Osteoblast (primary cell): ENCODE data around the gene NTHL1. TPM values are rescaled to one million over a fixed set of nuclear protein-coding genes. Genes with fewer than 3 reads are reported as not detected.

ENCODE experiments used
- DNase-seq: peaks from one replicate; pipeline ENCODE4 v3.0.0; 2011; ENCODE audit warnings: low spot score, mixed read lengths; ENCODE audit not compliant: insufficient read length; ENCODE audit errors: missing footprints
- H2AFZ ChIP-seq: 2 replicates; pipeline ENCODE4 v1.6.0; 2011; ENCODE audit warnings: mild to moderate bottlenecking, low read length
- H3K27ac ChIP-seq: 2 replicates; pipeline ENCODE4 v1.5.1; 2011; ENCODE audit warnings: mild to moderate bottlenecking, low read depth, low read length, moderate library complexity
- H3K27me3 ChIP-seq: 2 replicates; pipeline ENCODE4 v1.6.0; 2012; ENCODE audit warnings: mild to moderate bottlenecking, control low read depth, inconsistent platforms, low read length, moderate library complexity; ENCODE audit not compliant: insufficient read depth
- H3K36me3 ChIP-seq: 2 replicates; pipeline ENCODE4 v1.5.1; 2011; ENCODE audit warnings: mild to moderate bottlenecking, low read length, control low read depth, moderate library complexity; ENCODE audit not compliant: insufficient read depth
- H3K4me1 ChIP-seq: 2 replicates; pipeline ENCODE4 v1.5.1; 2011; ENCODE audit warnings: mild to moderate bottlenecking, low read length, control low read depth, moderate library complexity; ENCODE audit not compliant: insufficient read depth
- H3K4me2 ChIP-seq: 2 replicates; pipeline ENCODE4 v1.6.0; 2011; ENCODE audit warnings: mild to moderate bottlenecking, low read length; ENCODE audit not compliant: insufficient read depth
- H3K4me3 ChIP-seq: fragments of 200-600 bp; sonication (generic); 3 replicates; pipeline ENCODE4 v1.5.1; 2012; ENCODE audit warnings: mild to moderate bottlenecking, low read length, inconsistent platforms; ENCODE audit not compliant: insufficient read depth
- H3K79me2 ChIP-seq: 2 replicates; pipeline ENCODE4 v1.6.0; 2012; ENCODE audit warnings: mild to moderate bottlenecking, low read length, control low read depth, inconsistent platforms; ENCODE audit not compliant: insufficient read depth
- H3K9me3 ChIP-seq: 2 replicates; pipeline ENCODE4 v1.5.1; 2011; ENCODE audit warnings: low read depth, low read length, control low read depth
- H4K20me1 ChIP-seq: 2 replicates; pipeline ENCODE4 v1.6.0; 2012; ENCODE audit warnings: mild to moderate bottlenecking, low read length, control low read depth; ENCODE audit not compliant: insufficient read depth
- total RNA-seq: library from RNA; depleted of rRNA; stranded (reverse); fragments of >200 nt; gene quantifications from 2 replicates; pipeline ENCODE4 v1.2.3, GENCODE V29; 2012
- TF ChIP-seq, protein P1 (sequence below): IDR thresholded peaks from 2 replicates; pipeline ENCODE4 v1.5.1; 2011; ENCODE audit warnings: mild to moderate bottlenecking, low read depth, low read length, moderate library complexity; ENCODE audit errors: extremely low read depth

The NTHL1 gene
- total RNA-seq, 1 donor: 22.8 TPM

- TF ChIP-seq, protein P1, sequence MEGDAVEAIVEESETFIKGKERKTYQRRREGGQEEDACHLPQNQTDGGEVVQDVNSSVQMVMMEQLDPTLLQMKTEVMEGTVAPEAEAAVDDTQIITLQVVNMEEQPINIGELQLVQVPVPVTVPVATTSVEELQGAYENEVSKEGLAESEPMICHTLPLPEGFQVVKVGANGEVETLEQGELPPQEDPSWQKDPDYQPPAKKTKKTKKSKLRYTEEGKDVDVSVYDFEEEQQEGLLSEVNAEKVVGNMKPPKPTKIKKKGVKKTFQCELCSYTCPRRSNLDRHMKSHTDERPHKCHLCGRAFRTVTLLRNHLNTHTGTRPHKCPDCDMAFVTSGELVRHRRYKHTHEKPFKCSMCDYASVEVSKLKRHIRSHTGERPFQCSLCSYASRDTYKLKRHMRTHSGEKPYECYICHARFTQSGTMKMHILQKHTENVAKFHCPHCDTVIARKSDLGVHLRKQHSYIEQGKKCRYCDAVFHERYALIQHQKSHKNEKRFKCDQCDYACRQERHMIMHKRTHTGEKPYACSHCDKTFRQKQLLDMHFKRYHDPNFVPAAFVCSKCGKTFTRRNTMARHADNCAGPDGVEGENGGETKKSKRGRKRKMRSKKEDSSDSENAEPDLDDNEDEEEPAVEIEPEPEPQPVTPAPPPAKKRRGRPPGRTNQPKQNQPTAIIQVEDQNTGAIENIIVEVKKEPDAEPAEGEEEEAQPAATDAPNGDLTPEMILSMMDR: no peak
- DNase-seq: no peak
- no peak overlapping the region for H3K27ac ChIP-seq
- H3K9me3 ChIP-seq: no peaks in the 10 kb centered on the region
- H2AFZ ChIP-seq: no peak overlapping the region
- H3K36me3 ChIP-seq: peaks cover 43% of the 10 kb centered on the region
- no peaks in the 10 kb centered on the region for H3K79me2 ChIP-seq
- H4K20me1 ChIP-seq: no peaks in the 10 kb centered on the region
- H3K4me1 ChIP-seq: no peaks in the 10 kb centered on the region
- no peak overlapping the region for H3K4me3 ChIP-seq
- H3K27me3 ChIP-seq: no peaks in the 10 kb centered on the region
- H3K4me2 ChIP-seq: no peak overlapping the region
Observed at GRCh38 chr16:2066139-2066538, 18.5 kb upstream of the NTHL1 start.

- no peak overlapping the region for H2AFZ ChIP-seq
- TF ChIP-seq, protein P1: no peak
- no peak overlapping the region for H3K27ac ChIP-seq
- H3K79me2 ChIP-seq: no peaks in the 10 kb centered on the region
- no peaks in the 10 kb centered on the region for H3K9me3 ChIP-seq
- H3K4me1 ChIP-seq: no peaks in the 10 kb centered on the region
- H3K4me2 ChIP-seq: no peak overlapping the region
- DNase-seq: no peak
- no peak overlapping the region for H3K4me3 ChIP-seq
- no peaks in the 10 kb centered on the region for H4K20me1 ChIP-seq
- no peaks in the 10 kb centered on the region for H3K27me3 ChIP-seq
- H3K36me3 ChIP-seq: peaks cover 43% of the 10 kb centered on the region
Observed at GRCh38 chr16:2064368-2064945, 16.8 kb upstream of the NTHL1 start.

DNA sequence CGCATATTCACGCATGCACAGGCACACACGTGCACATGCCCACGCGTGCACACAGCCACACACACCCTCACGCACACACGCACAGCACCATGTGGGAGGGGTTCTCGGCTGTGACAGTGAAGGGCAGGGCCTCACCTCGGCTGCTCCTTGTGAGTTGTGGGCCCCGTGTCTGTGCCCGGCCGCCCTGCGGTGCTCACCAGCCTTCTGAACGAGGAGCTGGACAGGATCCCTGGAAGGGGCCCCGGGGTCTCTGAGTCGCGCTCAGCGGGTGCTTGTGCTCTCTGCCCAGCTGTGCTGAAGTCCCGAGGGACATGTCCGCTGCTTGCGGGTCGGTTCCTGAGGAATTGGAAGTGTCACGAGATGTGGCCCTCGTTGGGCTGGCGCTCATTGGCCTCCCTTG, 16.2 kb upstream of the NTHL1 start:
- no peak overlapping the region for H3K4me2 ChIP-seq
- TF ChIP-seq, protein P1: no peak
- no peaks in the 10 kb centered on the region for H4K20me1 ChIP-seq
- no peak overlapping the region for H3K4me3 ChIP-seq
- no peak for DNase-seq
- no peaks in the 10 kb centered on the region for H3K79me2 ChIP-seq
- no peaks in the 10 kb centered on the region for H3K4me1 ChIP-seq
- H3K27me3 ChIP-seq: no peaks in the 10 kb centered on the region
- no peak overlapping the region for H2AFZ ChIP-seq
- H3K27ac ChIP-seq: no peak overlapping the region
- no peaks in the 10 kb centered on the region for H3K9me3 ChIP-seq
- peaks cover 41% of the 10 kb centered on the region for H3K36me3 ChIP-seq

GRCh38 chr16:2062801-2063200, 15.2 kb upstream of the NTHL1 start:
- H3K27me3 ChIP-seq: no peaks in the 10 kb centered on the region
- no peak overlapping the region for H2AFZ ChIP-seq
- no peaks in the 10 kb centered on the region for H3K9me3 ChIP-seq
- H3K4me1 ChIP-seq: no peaks in the 10 kb centered on the region
- no peaks in the 10 kb centered on the region for H3K79me2 ChIP-seq
- no peak for DNase-seq
- no peak overlapping the region for H3K27ac ChIP-seq
- no peaks in the 10 kb centered on the region for H4K20me1 ChIP-seq
- H3K36me3 ChIP-seq: peaks cover 40% of the 10 kb centered on the region
- H3K4me2 ChIP-seq: no peak overlapping the region
- H3K4me3 ChIP-seq: no peak overlapping the region
- TF ChIP-seq, protein P1: no peak
